ENCODE data around the gene ATG3. TPM values are rescaled to one million over a fixed set of nuclear protein-coding genes. Genes with fewer than 3 reads are reported as not detected.

The ATG3 gene
- total and polyA plus RNA-seq, 12 donors, result 25.3 to 128 (median 68.5) TPM

- no peak for DNase-seq
- TF ChIP-seq POLR2A (IDR thresholded peaks at IDR 0.05) (no peak), CTCF (IDR thresholded peaks at IDR 0.05) (no peak)
- H3K4me1 ChIP-seq (replicated peaks in 1 of 2), result no peaks in the 10 kb centered on the region
- no peaks in the 10 kb centered on the region for H3K27me3 ChIP-seq
- peaks cover 0 to 27% of the 10 kb centered on the region in 2 donors for H3K36me3 ChIP-seq (replicated peaks in 1 of 2)
- 81 to 92% (median 84%) methylated on average over 3 of the region's 3 CpGs for WGBS, 4 donors
- H3K27ac ChIP-seq, result no peak overlapping the region
- intact Hi-C loops (cut with DNase I), result loop anchor here in 1 of 2 donors (10.0 kb wide), 1 partner anchor 65 kb away; the partner anchor contains the start of gene CCDC80
- no peak overlapping the region for H3K4me3 ChIP-seq
- no peaks in the 10 kb centered on the region for H3K9me3 ChIP-seq (replicated peaks in 1 of 3)
Measured at GRCh38 chr3:112579697-112580096, 17.9 kb upstream of the ATG3 start.

- 86 to 88% (median 86%) methylated on average over 3 of the region's 3 CpGs for WGBS, 4 donors
- H3K36me3 ChIP-seq (replicated peaks in 1 of 2), result peaks cover 0 to 24% of the 10 kb centered on the region in 2 donors
- H3K4me1 ChIP-seq (replicated peaks in 1 of 2), result no peaks in the 10 kb centered on the region
- no peaks in the 10 kb centered on the region for H3K9me3 ChIP-seq (replicated peaks in 1 of 3)
- DNase-seq, result no peak
- no peak overlapping the region for H3K4me3 ChIP-seq
- intact Hi-C loops (cut with DNase I), result no loop called here
- TF ChIP-seq POLR2A (IDR thresholded peaks at IDR 0.05), result no peak
- TF ChIP-seq CTCF (IDR thresholded peaks at IDR 0.05), result no peak
- H3K27me3 ChIP-seq, result no peaks in the 10 kb centered on the region
- H3K27ac ChIP-seq, result no peak overlapping the region
Measured at GRCh38 chr3:112579232-112579631, 17.5 kb upstream of the ATG3 start.

- no peak for TF ChIP-seq CTCF (IDR thresholded peaks at IDR 0.05)
- no peak for TF ChIP-seq POLR2A (IDR thresholded peaks at IDR 0.05)
- Histone ChIP-seq H3K4me3 (no peak overlapping the region), H3K27me3 (no peaks in the 10 kb centered on the region), H3K9me3 (replicated peaks in 1 of 3) (no peaks in the 10 kb centered on the region), H3K27ac (no peak overlapping the region), H3K36me3 (replicated peaks in 1 of 2) (peaks cover 0 to 23% of the 10 kb centered on the region in 2 donors), H3K4me1 (replicated peaks in 1 of 2) (no peaks in the 10 kb centered on the region)
- 83 to 100% (median 88%) methylated on average over 1 of the region's 1 CpG for WGBS, 4 donors
- no peak for DNase-seq
- intact Hi-C loops (cut with DNase I), result no loop called here
Measured at GRCh38 chr3:112572701-112573100, 10.9 kb upstream of the ATG3 start.

GRCh38 chr3:112569265-112569664, 7.5 kb upstream of the ATG3 start:
- intact Hi-C loops (cut with DNase I), result no loop called here
- no peak for TF ChIP-seq POLR2A (IDR thresholded peaks at IDR 0.05)
- TF ChIP-seq CTCF (IDR thresholded peaks at IDR 0.05), result no peak

More at GRCh38 chr3:112569265-112569664, 7.5 kb upstream of the ATG3 start:
- WGBS, 4 donors, result 31 to 50% (median 43%) methylated on average over 1 of the region's 1 CpG
- no peaks in the 10 kb centered on the region for H3K27me3 ChIP-seq
- H3K4me3 ChIP-seq, result no peak overlapping the region
- H3K4me1 ChIP-seq (replicated peaks in 1 of 2), result no peaks in the 10 kb centered on the region
- no peak overlapping the region for H3K27ac ChIP-seq
- H3K36me3 ChIP-seq (replicated peaks in 1 of 2), result peaks cover 0 to 26% of the 10 kb centered on the region in 2 donors
- no peak for DNase-seq
- no peaks in the 10 kb centered on the region for H3K9me3 ChIP-seq (replicated peaks in 1 of 3)
